ENCODE results near the gene MBTPS1.

GRCh38 chr16:84007520-84007919 lies 109.2 kb downstream of the MBTPS1 start:
- TF ChIP-seq CTCF (tag by site-specific recombination; IDR thresholded peaks at IDR 0.05) = no peak
- no peak for TF ChIP-seq ZNF23 (tag by site-specific recombination; IDR thresholded peaks at IDR 0.05; ENCODE audit: borderline replicate concordance)
- TF ChIP-seq ZNF561 (tag by site-specific recombination; IDR thresholded peaks at IDR 0.05; ENCODE audit: borderline replicate concordance) = no peak
- no peak for TF ChIP-seq ZNF510 (tag by site-specific recombination; IDR thresholded peaks at IDR 0.05; ENCODE audit: insufficient replicate concordance)
- no peak for TF ChIP-seq ZNF274 (IDR thresholded peaks at IDR 0.05; ENCODE audit: low read length)
- TF ChIP-seq ZNF274 (tag by site-specific recombination; IDR thresholded peaks at IDR 0.05; ENCODE audit: borderline replicate concordance) = no peak
- no peak for TF ChIP-seq REST (tag by site-specific recombination; IDR thresholded peaks at IDR 0.05)
- TF ChIP-seq HIC1 (tag by site-specific recombination; IDR thresholded peaks at IDR 0.05) = no peak
- no peak for TF ChIP-seq SP7 (tag by site-specific recombination; IDR thresholded peaks at IDR 0.05)
- TF ChIP-seq ZNF24 (tag by site-specific recombination; IDR thresholded peaks at IDR 0.05) = no peak
- no peak for TF ChIP-seq YY1 (tag by site-specific recombination; IDR thresholded peaks at IDR 0.05)
- TF ChIP-seq ZNF433 (tag by site-specific recombination; IDR thresholded peaks at IDR 0.05; ENCODE audit: low read depth) = no peak
- no peak for TF ChIP-seq ZNF16 (tag by site-specific recombination; IDR thresholded peaks at IDR 0.05; ENCODE audit: low read depth)
- TF ChIP-seq SALL2 (tag by site-specific recombination; IDR thresholded peaks at IDR 0.05; ENCODE audit: borderline replicate concordance) = no peak
- no peak for TF ChIP-seq PRDM2 (tag by site-specific recombination; IDR thresholded peaks at IDR 0.05; ENCODE audit: borderline replicate concordance)

Data from HEK293 (cell line).